WTC11 (cell line): ENCODE measurements around the gene ESYT1. TPM values are rescaled to one million over a fixed set of nuclear protein-coding genes. Genes with fewer than 3 reads are reported as not detected.
A peak's percentile ranks its signal among the peaks of the same experiment; 100 is the strongest.
"Not testable (repeated sequence)": the region's sequence is repeated elsewhere in the genome, so short reads cannot be mapped to it uniquely, and the experiment has no call there.

Source experiments
- ATAC-seq: fragments of 200-7000 bp; cut with Tn5 transposase; 2 replicates; pipeline ENCODE4 v1.10.0; 2021; ENCODE audit warnings: mild to moderate bottlenecking, moderate library complexity
- CTCF ChIA-PET: fragments of 300-600 bp; sonication (Branson Sonifier 250); formaldehyde crosslinking; loops from one replicate; lab custom pipeline; 2021; ENCODE audit warnings: antibody characterized with exemption; lab: Charles Lee
- POLR2A ChIA-PET: fragments of 350-600 bp; sonication (Branson Sonifier 250); formaldehyde crosslinking; loops from one replicate; lab custom pipeline; 2021; ENCODE audit warnings: antibody characterized with exemption; lab: Charles Lee
- DNase-seq: peaks from one replicate; pipeline ENCODE4 v3.0.0; 2021; ENCODE audit warnings: low spot score
- H3K27ac Mint-ChIP-seq: 2 replicates; pipeline ENCODE4 v1.8.0; 2021; ENCODE audit warnings: mixed read lengths
- H3K27me3 Mint-ChIP-seq: 2 replicates; pipeline ENCODE4 v1.8.0; 2021; ENCODE audit warnings: low read depth, mild to moderate bottlenecking, moderate library complexity, mixed read lengths
- H3K36me3 Mint-ChIP-seq: 2 replicates; pipeline ENCODE4 v1.8.0; 2021; ENCODE audit warnings: mixed read lengths
- H3K4me1 Mint-ChIP-seq: 2 replicates; pipeline ENCODE4 v1.8.0; 2022; ENCODE audit warnings: mixed read lengths
- H3K4me3 Mint-ChIP-seq: 2 replicates; pipeline ENCODE4 v1.8.0; 2021; ENCODE audit warnings: mild to moderate bottlenecking, moderate library complexity, mixed read lengths
- H3K9me3 Mint-ChIP-seq: 2 replicates; pipeline ENCODE4 v1.8.0; 2021; ENCODE audit warnings: mixed read lengths
- ATF2 ChIP-seq: sonication (generic); formaldehyde crosslinking; IDR thresholded peaks from 2 replicates; pipeline ENCODE4 v1.8.1; 2022; ENCODE audit warnings: low read depth, missing genetic modification reagents, borderline replicate concordance
- ATF6 ChIP-seq: sonication (generic); formaldehyde crosslinking; IDR thresholded peaks from 2 replicates; pipeline ENCODE4 v1.8.1; 2023; ENCODE audit warnings: mild to moderate bottlenecking, missing genetic modification reagents
- ELF4 ChIP-seq: sonication (generic); formaldehyde crosslinking; IDR thresholded peaks from 2 replicates; pipeline ENCODE4 v1.8.1; 2022; ENCODE audit warnings: low read depth, mild to moderate bottlenecking, moderate library complexity, missing genetic modification reagents
- MXD4 ChIP-seq: fragments of 250-450 bp; sonication (Bioruptor Pico); IDR thresholded peaks from 2 replicates; pipeline ENCODE4 v1.8.0; 2021; ENCODE audit warnings: mild to moderate bottlenecking, moderate library complexity, borderline replicate concordance
- MYBL2 ChIP-seq: sonication (generic); formaldehyde crosslinking; IDR thresholded peaks from 2 replicates; pipeline ENCODE4 v1.8.1; 2023; ENCODE audit warnings: mild to moderate bottlenecking, moderate library complexity, missing genetic modification reagents
- PREB ChIP-seq: sonication (generic); formaldehyde crosslinking; IDR thresholded peaks from 2 replicates; pipeline ENCODE4 v1.8.1; 2022; ENCODE audit warnings: mild to moderate bottlenecking, missing genetic modification reagents, moderate library complexity, borderline replicate concordance
- ZMAT4 ChIP-seq: fragments of 250-450 bp; sonication (Bioruptor Pico); IDR thresholded peaks from 2 replicates; pipeline ENCODE4 v1.9.0; 2021; ENCODE audit warnings: mild to moderate bottlenecking
- ZNF121 ChIP-seq: sonication (generic); formaldehyde crosslinking; IDR thresholded peaks from 2 replicates; pipeline ENCODE4 v1.8.0; 2023; ENCODE audit warnings: missing genetic modification reagents
- ZNF219 ChIP-seq: sonication (generic); formaldehyde crosslinking; IDR thresholded peaks from 2 replicates; pipeline ENCODE4 v1.8.0; 2023; ENCODE audit warnings: missing genetic modification reagents, mild to moderate bottlenecking, borderline replicate concordance
- ZNF281 ChIP-seq: sonication (generic); formaldehyde crosslinking; IDR thresholded peaks from 2 replicates; pipeline ENCODE4 v1.8.0; 2023; ENCODE audit warnings: mild to moderate bottlenecking, missing genetic modification reagents
- ZNF532 ChIP-seq: fragments of 250-450 bp; sonication (Bioruptor Pico); IDR thresholded peaks from 2 replicates; pipeline ENCODE4 v1.9.0; 2021; ENCODE audit warnings: mild to moderate bottlenecking, borderline replicate concordance
- total RNA-seq: library from RNA; stranded (reverse); gene quantifications from 3 replicates; pipeline ENCODE4 v1.2.3, GENCODE V29; 2021

The ESYT1 gene
- total RNA-seq, 1 experiment from 2014 or later: 80.1 TPM

GRCh38 chr12:56155256-56155845 is 27.3 kb downstream of the ESYT1 start (continued):
- TF ChIP-seq ZNF532 (CRISPR knock-in tag) (no peak), ELF4 (CRISPR knock-in tag) (no peak), ATF6 (CRISPR knock-in tag) (no peak), ZNF281 (CRISPR knock-in tag) (no peak)
- TF ChIP-seq, all 79 proteins: peak for 0

- ATAC-seq, DNase-seq, H3K27me3 Mint-ChIP-seq, H3K9me3 Mint-ChIP-seq: not testable (repeated sequence)
- POLR2A ChIA-PET: interaction anchor here (0.7 to 1.8 kb wide), 5 partner anchors 29 to 978 kb away, joined by 3 to 9 read pairs (median 6); partner anchors contain the start of genes ESYT1, RNF41 and SMARCC2
- H3K4me3 Mint-ChIP-seq: peak overlapping the region; percentile 96
- CTCF ChIA-PET: interaction anchor here (1.1 to 1.3 kb wide), 2 partner anchors 33 to 65 kb away, joined by 3 to 5 read pairs; partner anchors contain the start of genes RNF41 and SMARCC2
- H3K36me3 Mint-ChIP-seq: peaks cover 40% of the 10 kb centered on the region
- peaks cover 42% of the 10 kb centered on the region for H3K4me1 Mint-ChIP-seq
- peak overlapping the region; percentile 99 for H3K27ac Mint-ChIP-seq
- TF ChIP-seq ZNF121 (CRISPR knock-in tag): peak; percentile 58; the same call in 1 of the 2 replicates
Observed at GRCh38 chr12:56156464-56157200, 28.6 kb downstream of the ESYT1 start.

- ATAC-seq: peak; percentile 24
- ChIA-PET CTCF (interaction anchor here (0.6 to 2.2 kb wide), 5 partner anchors 30 to 65 kb away, joined by 3 to 11 read pairs (median 5); partner anchors contain the start of genes ESYT1, RNF41 and SMARCC2), POLR2A (interaction anchor here (0.7 to 7.2 kb wide), 12 partner anchors 29 to 979 kb away, joined by 3 to 104 read pairs (median 6); partner anchors contain the start of genes ERBB3, ESYT1, RAB5B and RNF41)
- peaks cover 43% of the 10 kb centered on the region for H3K36me3 Mint-ChIP-seq
- H3K27me3 Mint-ChIP-seq: no peaks in the 10 kb centered on the region
- peaks cover 43% of the 10 kb centered on the region for H3K4me1 Mint-ChIP-seq
- H3K9me3 Mint-ChIP-seq: no peaks in the 10 kb centered on the region
- peak overlapping the region; percentile 99 for H3K27ac Mint-ChIP-seq
- peak overlapping the region; percentile 96 for H3K4me3 Mint-ChIP-seq
- DNase-seq: peak; percentile 79
- TF ChIP-seq ZNF281 (CRISPR knock-in tag): no peak
- TF ChIP-seq MXD4 (CRISPR knock-in tag): no peak
- no peak for TF ChIP-seq PREB
- TF ChIP-seq MYBL2 (CRISPR knock-in tag): no peak
- TF ChIP-seq ATF2: no peak
- TF ChIP-seq ZNF219 (CRISPR knock-in tag): no peak
- TF ChIP-seq ZMAT4 (CRISPR knock-in tag): no peak
Observed at GRCh38 chr12:56157201-56158028, 29.3 kb downstream of the ESYT1 start.
